Stimulated activated naive CD8-positive, alpha-beta T cell treated with anti-CD3 and anti-CD28 coated beads, Interleukin-15, Interleukin-2, amounts not matched to agents 100 ng/mL and 50 ng/mL, for 24 hours (primary cell): Measurements from ENCODE around the gene PAK2.
A peak's percentile ranks its signal among the peaks of the same experiment; 100 is the strongest.

ENCODE experiments used
- H3K27ac Mint-ChIP-seq: one replicate; pipeline ENCODE4 v1.8.0; 2021; ENCODE audit warnings: mild to moderate bottlenecking, mixed read lengths
- H3K27me3 Mint-ChIP-seq: one replicate; pipeline ENCODE4 v1.8.0; 2021; ENCODE audit warnings: mixed read lengths
- H3K36me3 Mint-ChIP-seq: one replicate; pipeline ENCODE4 v1.8.0; 2021; ENCODE audit warnings: low read depth, mixed read lengths
- H3K4me1 Mint-ChIP-seq: one replicate; pipeline ENCODE4 v1.8.0; 2021; ENCODE audit warnings: low read depth, mixed read lengths
- H3K4me3 Mint-ChIP-seq: one replicate; pipeline ENCODE4 v1.8.0; 2021; ENCODE audit warnings: mild to moderate bottlenecking, mixed read lengths
- H3K9me3 Mint-ChIP-seq: one replicate; pipeline ENCODE4 v1.8.0; 2021; ENCODE audit warnings: mixed read lengths

PAK2 gene

GRCh38 chr3:196875258-196875657, 135.6 kb downstream of the PAK2 start:
- no peak overlapping the region for H3K4me3 Mint-ChIP-seq
- peaks cover 50% of the 10 kb centered on the region for H3K4me1 Mint-ChIP-seq
- no peaks in the 10 kb centered on the region for H3K27me3 Mint-ChIP-seq
- no peaks in the 10 kb centered on the region for H3K9me3 Mint-ChIP-seq
- H3K27ac Mint-ChIP-seq = peak overlapping the region; percentile 3
- peaks cover 16% of the 10 kb centered on the region for H3K36me3 Mint-ChIP-seq
